Neural progenitor cell (in vitro differentiated cells): Measurements from ENCODE around the gene AGBL4.

Source experiments
- EZH2 ChIP-seq: fragments of 200-600 bp; sonication (generic); IDR thresholded peaks from 2 replicates; pipeline ENCODE4 v1.6.1; 2017; ENCODE audit warnings: antibody characterized with exemption, mild to moderate bottlenecking, moderate library complexity
- TF ChIP-seq, protein P1 (sequence below): fragments of 200-600 bp; sonication (generic); IDR thresholded peaks from 2 replicates; pipeline ENCODE4 v1.5.1; 2017; ENCODE audit warnings: antibody characterized with exemption, mild to moderate bottlenecking

- TF ChIP-seq EZH2: no peak
- TF ChIP-seq, protein P1, sequence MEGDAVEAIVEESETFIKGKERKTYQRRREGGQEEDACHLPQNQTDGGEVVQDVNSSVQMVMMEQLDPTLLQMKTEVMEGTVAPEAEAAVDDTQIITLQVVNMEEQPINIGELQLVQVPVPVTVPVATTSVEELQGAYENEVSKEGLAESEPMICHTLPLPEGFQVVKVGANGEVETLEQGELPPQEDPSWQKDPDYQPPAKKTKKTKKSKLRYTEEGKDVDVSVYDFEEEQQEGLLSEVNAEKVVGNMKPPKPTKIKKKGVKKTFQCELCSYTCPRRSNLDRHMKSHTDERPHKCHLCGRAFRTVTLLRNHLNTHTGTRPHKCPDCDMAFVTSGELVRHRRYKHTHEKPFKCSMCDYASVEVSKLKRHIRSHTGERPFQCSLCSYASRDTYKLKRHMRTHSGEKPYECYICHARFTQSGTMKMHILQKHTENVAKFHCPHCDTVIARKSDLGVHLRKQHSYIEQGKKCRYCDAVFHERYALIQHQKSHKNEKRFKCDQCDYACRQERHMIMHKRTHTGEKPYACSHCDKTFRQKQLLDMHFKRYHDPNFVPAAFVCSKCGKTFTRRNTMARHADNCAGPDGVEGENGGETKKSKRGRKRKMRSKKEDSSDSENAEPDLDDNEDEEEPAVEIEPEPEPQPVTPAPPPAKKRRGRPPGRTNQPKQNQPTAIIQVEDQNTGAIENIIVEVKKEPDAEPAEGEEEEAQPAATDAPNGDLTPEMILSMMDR: peak; percentile 74
Observed at GRCh38 chr1:48870596-48870995, 1153.2 kb downstream of the AGBL4 start.
